NCI-H1417 treated with DMSO at 0.1 percent for 48 hours (cell line): ENCODE data around the gene ZNF385C.
A peak's percentile ranks its signal among the peaks of the same experiment; 100 is the strongest.

Experiments used
- DNase-seq: peaks from one replicate; lab custom pipeline; 2025; lab: John Stamatoyannopoulos, UW

The ZNF385C gene

DNA sequence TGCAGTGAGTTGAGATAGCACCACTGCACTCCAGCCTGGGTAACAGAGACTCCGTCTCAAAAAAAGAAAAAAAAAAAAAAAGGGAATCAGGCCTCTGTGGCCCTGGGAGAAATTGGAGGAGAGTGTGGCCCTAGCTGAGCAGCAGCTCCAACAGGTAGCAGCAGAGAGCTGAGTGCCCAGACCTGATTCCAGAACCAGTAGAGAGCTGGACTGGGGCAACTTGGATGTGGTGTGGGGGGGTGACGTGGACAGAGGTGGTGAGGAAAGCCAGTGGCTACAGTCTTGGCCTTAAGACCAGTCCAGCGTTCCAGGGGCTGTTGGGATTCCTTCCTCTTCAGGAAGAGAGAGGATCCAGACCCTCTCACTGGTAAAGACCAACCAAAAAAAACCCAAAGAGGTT lies 26.0 kb upstream of the ZNF385C start:
- no peak for DNase-seq

DNA sequence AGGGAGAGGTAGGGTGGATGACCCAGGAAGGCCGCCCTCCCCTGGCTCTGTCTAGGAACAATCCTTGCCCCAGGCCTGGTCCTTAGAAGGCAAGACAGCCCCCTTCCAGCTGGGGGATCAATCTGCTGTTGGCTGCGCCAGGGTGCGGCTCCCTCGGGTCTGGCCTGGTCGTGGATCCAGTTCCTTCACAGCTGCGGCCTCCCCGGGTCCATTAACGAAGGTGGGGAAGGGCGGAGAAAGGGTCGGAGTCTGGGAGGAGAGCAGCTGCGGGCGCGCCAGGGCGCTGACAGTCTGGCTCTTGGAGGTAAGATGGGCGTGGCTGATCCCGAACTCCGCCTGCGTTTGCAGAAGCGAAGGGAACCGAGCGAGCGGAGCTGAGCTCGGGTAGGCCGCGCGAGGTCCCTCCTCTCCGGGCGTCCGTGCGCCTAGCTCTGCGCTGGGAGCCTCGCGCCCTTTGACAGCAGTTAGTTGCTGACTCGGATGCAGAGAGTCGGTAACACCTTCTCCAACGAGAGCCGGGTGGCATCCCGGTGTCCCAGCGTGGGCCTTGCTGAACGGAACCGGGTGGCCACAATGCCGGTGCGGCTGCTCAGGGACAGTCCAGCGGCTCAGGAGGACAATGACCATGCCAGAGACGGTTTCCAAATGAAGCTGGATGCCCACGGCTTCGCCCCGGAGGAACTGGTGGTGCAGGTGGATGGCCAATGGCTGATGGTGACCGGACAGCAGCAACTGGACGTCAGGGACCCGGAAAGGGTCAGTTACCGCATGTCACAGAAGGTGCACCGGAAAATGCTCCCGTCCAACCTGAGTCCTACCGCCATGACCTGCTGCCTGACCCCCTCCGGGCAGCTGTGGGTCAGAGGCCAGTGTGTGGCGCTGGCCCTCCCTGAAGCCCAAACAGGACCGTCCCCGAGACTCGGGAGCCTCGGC lies 24.4 kb upstream of the ZNF385C start, which contains the start of gene HSPB9:
Gene HSPB9 (plus strand): TSS at position 434 of the 933 bp plus-strand sequence. CDS start 47 bp downstream, at position 481.
- DNase-seq: no peak

DNA sequence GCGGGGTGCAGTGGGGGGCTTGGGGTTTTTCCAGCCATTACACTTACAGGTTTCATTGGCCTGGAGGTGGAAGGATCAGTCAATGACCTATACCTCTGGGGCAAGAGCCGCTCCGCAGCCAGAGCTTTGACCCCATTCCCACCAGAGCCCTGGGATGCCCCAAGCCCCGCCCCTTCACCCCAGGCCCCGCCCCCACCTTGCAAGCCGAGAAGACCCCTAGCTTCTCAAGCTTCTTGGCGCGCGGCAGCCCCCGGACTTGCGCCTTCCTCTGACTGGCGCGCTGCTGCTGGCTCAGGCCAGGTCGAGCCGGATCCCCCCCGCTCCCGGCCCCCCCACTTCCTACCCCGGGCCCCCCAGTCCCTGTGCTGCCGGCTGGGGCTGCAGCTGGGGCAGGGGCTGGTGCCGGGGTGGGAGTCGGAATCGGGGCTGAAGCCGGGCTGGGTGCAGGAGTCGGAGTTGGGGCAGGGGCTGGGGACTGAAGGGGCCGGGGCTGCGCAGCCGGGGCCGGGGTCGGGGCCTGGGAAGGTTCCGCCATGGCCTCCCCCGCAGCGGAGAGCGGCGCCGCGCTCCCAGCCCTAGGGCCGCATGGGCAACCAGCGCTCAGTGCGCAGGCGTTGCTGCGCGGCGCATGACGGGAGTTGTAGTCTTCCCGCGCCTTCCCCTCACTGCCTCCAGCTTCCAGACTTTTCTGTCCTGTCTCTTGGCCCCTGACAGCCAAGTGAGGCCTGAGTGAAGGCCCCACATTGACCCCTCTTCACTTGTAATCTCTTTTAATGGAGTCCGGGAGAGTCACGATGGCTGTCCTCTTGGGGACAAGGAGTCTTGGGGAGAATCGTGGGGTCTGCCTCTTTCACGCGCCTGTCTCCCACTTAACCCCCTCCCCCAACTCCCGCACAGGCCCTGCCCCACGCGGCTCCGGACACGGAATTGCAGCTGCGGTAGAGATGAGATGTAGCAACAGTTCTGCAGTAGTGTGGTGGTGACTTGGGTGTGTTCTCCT lies 22.8 kb upstream of the ZNF385C start, which contains the start of gene KAT2A:
Gene KAT2A (minus strand): TSS at position 598 of the 1,000 bp plus-strand sequence. CDS start 63 bp downstream, at position 535.
- DNase-seq: no peak

DNA sequence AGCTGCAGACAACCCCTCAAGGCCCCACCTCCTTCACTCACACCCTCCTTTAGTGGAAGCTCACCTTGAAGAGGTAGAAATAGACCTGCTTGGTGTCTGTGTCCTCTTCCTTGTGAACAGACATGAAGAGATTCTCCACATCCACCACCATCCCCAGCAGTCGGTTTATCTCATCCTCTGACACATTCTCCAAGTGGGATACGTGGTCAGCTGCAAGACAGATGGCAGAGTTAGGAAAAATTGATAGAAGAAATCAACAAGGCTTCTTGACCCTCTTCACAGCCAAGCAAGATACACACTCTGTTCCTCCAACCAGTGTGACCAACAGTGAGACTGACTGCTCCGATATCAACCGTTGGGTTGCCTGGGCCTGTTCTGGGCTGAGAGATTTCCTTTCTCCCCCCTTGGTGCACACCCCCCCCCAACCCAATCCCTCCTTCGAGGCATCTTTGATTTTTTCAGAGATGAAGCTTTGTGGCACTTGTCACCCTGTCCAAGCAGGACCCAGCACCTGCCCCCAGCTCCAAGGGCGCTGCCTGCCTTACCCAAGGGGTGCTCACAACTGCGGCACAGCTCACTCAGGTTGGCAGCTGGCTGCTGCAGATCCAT lies 22.0 kb upstream of the ZNF385C start:
- DNase-seq: no peak

DNA sequence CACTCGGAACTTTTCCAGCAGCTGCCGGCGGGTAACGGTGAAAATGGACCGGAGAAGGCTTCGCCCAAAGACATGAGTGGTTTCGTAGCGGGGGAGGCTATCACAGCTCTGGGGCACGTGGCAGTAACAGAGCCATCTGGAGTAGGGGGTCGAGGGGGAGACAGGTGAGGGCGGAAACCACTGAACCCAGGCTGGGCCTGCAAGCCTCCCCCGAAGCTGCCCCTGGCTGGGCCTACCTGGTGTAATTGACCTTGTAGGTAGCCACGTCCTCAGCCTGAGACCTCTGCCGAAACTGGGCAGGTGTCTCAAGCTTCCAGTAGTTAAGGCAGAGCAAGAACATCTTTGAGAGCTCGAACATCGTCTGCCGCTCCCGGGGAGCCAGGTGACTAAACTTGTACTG lies 21.0 kb upstream of the ZNF385C start:
- no peak for DNase-seq

DNA sequence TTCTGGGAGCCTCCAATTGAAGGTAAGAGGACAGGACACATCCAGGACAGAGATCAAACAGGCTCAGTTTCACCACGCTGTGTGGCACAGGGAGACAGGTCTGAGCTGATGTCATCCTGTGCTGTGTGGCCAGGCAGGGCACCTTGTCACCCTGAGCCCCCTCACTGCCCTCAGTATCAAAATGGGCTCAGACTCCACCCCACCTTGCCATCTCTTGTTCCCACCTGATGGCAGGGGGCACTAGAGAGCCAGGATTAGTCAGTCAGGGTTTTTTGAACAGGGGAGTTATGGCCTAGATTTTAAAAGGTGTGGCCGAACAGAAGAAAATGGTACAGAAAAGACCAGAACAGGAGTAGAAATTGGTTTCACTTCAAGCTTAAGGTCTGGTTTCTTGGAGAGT lies 20.3 kb upstream of the ZNF385C start:
- no peak for DNase-seq

DNA sequence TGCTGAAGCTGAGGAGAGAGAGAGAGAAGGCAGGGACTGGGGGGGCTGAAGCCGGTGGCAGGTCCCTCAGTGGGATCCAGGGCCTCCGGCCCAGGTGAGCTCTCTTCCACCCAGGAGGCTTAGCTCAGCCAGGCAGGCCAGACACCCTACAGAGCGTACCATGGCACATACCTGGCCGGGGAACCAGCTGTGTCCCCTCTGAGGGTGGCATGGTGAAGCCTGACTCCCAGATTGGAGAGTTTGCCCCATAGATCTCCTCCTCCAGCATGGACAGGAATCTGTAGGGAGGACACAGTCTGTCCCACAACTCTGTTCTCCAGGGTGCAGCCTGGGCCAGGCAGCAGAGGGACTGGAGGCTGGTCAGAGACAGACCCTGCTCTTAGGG lies 19.8 kb upstream of the ZNF385C start:
- no peak for DNase-seq

DNA sequence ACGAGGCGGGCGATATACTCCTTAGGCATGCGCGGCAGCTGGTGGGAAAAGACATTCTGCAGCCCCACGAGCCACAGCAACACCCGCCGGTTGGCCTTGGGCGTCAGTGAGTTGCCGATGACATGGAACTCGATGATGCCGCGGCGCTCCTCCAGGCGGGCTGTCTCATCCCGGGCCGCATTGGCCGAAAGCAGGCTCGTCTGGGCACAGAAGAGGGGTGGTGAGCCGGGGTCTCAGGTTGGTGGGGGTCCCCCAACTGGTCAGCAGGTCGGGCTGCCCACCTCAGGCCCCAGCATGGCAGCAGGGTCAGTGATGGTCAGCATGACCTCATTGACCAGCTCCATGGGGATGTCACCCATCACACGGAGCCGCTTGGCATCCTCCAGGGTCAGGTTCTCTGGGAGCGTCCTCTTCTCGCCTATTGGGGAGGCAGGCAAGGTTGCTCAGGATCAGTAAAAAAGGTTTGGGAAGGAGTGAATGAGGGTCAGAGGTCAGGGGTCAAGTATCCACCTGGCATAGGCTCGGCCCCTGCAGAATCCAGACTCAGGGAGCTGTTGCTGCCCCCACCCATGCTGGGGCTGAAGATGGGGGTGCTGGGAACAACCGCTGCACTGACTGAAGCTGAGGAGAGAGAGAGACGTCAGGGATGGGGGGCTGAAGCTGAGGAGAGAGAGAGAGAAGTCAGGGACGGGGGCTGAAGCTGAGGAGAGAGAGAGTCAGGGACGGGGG lies 19.3 kb upstream of the ZNF385C start:
- DNase-seq: no peak

DNA sequence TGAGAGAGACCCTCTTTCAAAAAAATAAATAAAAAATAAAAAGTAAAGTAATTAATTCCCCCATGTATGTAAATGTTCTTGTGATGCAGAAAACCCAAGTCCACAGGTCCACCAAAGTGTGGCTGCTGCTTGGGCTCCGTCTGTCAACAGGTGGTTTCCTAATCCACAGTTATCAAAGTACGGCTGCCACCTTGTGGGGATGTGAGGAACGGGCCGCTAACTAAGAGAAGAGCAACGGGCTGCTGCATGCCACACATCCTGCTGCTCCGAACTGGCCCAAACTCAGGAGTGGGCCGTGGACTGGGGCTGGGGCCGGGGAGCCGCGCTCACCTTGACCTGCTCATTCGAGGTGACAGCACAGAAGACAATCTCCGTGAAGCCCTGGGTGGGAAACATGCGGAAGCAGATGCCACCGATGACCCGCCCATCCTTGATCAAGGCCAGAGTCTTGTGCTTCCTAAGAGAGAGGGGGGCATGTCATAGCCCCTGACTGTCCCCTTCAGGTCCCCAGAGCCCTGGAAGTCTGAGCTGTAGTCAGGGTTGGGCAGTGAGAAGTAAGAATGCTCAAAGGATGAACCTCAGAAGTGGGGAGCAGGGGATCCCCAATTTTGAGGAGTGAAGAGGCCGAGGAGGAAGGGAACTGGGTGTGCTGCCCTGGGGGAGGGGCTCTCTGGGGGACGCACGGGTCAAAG lies 18.6 kb upstream of the ZNF385C start:
- DNase-seq: peak; percentile 30

DNA sequence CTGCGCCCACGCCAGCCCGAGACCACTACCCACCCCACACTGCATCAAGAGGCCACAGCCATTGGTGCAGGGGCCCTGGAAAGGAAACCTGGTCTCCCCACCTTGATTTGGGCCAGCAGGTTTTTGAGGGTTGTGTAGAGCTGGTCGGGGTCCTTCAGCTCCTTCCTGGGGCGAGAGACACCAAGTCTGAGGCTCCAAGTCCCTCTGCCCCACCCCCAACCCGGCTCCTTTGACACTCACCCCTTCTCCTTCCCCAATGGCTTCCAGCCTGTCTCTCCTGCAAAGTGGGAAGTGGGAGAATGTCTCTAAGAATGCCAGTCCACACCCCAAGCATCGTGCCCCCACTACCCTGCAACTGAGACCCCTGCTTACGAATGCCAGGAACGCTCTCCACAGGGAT lies 15.8 kb upstream of the ZNF385C start:
- no peak for DNase-seq

DNA sequence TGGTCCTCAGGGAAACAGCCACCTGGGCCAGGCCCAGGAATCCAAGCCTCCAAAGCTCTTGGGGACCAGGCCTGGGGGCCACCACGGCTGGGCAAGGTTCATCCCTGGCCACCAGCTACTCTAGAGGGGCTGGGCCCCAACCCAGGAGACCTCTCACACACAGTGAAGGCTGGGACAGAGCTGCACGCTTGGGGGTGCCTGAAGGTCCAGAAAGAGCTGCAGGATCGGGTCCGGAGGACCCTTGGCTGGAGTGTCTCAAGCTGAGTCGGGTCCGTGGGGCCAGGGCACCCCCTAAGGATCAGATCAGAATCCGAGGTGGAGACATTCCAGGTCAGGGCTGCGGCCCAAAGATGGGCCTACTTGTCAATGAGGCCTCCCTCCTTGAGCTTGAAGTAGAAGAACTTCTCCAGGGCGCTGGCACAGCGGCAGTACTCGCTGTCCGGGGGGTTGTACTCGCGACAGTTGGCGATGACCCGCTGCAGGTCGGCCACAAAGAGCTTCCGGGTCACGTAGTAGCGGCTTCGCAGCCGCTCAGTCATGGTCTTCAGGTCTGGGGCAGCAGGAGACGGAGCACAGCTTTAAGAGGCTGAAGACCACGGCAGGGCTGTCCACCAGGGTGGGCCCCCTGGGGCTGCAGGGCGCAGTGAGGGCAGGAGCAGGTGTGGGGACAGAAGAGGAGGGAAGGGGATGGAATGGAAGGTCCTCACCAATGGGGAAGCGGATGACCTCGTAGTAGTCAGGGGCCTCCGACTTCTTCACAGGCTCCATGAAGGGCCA lies 15.2 kb upstream of the ZNF385C start:
- no peak for DNase-seq

DNA sequence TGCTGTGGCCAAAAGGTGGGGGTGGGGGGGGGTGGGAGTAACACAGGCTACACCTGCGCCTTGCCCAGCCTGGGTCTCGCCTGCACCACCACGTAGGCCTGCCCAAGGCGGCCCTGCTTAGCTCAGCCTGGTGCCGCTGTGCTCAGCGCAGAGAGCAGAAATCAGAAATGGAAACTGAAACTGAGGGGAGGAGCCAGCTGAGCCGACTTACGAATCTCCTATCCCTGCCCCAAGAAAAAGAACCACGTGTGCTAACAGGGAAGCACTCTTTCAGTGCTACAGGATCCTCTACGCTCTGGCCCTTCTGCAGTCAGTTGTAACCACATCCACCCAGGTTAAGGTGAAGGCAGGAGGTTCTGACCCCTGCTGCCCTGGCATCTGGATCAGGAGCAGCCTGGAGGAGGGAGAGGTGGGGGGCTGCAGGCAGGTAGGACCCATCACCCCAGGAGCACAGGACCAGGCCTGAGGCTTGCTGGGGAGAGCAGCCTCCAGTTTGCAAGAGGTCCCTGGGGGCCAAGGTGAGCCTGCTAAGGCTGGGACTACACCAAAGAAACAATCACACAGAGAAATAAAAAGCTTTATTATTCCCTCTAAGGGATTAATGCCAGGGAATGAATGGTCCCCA lies 14.4 kb upstream of the ZNF385C start, which contains the start of gene DHX58:
Gene DHX58 (minus strand): TSS at position 163 of the 625 bp plus-strand sequence. CDS start 822 bp downstream, outside the sequence.
- no peak for DNase-seq

DNA sequence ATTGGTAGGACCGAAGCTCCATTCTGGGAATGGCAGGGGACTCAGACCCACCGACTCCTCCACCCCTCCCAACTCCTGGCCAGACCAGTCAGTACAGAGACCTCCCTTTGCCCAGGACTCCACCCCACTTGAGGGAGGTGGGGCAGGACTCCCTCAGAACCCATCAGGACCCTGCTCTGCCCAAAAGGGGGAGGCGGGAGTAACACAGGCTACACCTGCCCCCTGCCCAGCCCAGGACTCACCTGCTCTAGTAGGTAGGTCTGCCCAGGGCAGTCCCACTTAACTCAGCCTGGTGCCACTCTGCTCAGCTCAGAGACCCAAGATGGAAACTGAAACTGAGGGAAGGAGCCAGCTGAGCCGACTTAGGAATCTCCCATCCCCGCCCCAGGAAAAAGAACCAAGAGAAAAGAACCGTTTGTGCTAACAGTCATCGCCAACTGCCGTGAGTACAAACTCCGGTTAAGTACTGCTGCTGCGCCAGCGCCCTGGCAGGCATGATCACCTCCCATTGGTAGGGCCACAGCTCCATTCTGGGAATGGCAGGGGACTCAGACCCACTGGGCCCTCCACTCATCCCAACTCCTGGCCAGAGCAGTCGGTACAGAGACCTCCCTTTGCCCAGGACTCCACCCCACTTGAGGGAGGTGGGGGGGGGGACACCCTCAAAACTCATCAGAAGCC lies 13.7 kb upstream of the ZNF385C start:
- no peak for DNase-seq

DNA sequence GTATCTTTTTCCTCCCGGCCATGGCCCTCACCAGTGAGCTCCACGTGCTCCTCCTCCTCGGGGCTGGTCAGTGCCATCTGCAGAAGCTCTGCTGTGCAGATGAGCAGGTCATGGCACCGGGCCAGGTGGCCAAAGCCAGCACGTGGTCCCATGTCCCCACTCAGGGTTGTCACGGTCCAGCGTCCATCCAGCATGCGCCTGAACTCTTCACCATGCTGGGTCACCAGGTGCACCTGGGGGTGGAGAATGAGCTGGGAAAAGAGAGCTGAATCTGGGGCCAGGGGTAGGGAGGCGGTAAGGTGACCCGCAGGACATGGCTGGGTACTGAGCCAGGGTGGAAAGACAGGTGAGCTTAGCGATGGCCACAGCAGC lies 13.0 kb upstream of the ZNF385C start:
- no peak for DNase-seq

DNA sequence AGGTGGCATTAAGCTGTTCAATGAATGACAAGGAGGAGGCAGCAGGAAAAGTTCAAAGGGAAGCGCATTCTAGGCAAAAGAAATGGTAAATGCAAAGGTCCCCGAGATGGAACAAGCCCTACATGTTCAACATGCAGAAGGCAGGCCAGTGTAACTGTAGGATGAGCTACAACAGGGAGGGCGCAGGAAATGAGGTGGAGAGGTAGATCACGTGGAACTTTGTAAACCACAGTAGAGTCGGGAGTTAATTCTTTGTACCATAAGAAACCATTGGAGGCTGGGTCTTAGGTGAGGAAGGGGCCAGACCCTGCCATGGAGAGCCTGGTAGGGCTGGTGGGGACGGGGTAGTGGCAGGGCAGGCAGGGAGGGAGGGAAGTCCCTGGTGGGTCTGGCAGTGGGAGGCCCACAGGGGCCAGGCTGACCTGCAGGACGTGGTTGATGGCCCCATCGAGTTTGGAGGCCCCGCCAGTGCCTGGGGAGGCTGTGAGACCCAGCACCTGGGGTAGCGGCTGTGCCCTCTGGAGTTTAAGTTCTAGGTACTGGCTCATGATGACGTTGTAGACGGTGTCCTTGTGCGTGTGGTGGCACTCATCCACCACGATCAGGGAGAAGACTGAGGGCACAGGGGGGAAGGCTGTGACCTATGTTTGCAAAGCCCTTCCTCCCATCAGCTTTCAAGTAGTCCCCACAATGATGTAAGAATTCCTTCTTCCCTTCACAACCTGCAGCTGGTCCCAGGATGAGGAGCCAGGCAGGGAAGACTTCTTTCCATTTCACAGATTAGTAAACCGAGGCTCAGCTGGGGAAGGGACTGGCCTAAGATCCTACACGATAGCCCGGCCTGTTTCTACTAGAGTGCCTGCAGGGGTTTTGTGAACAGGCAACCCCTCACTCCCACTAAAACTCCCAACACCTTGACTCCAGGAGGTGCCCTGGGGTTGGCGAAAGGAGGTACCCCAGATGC lies 12.3 kb upstream of the ZNF385C start:
- no peak for DNase-seq

DNA sequence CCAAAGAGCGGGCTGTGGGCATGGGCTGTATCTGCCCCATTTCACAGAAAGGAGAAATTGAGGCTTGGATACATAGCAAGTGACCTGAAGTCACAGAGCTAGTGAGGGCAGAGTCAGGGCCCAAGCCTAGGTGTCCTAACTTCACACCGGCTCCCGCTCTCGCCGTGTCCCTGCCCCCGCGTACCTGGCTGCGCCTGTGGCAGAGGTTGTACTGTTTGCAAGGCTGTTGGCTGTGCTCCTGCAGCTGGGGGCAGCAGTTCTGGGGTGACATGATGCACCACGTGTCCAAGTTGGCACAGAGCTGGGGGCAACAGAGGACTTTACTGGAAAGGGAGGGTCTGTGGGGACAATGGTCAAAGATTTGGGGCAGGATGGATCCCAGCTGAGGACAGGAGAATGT lies 10.8 kb upstream of the ZNF385C start:
- no peak for DNase-seq
